ENCODE data around the gene SPRY1.

DNA sequence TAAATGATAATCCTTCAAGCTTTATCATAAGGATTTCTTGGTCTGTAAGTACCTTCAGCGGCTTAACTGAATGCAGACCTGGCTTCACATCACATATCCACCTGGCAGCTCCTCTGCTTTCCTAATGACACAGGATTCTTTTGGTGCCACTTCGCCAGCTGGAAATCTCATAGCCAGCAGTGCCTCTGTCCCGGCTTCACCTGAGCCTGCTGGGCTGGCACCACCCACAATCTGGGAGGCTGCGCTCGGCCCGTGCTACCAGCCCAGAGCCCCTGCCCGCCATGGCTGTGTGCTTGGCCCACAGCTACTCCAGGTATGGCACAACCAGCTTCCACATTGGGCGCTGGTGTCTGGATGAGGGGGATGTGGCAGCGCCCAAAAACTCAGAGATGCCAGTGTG is 37.4 kb downstream of the SPRY1 start:
- TF ChIP-seq, protein P1, sequence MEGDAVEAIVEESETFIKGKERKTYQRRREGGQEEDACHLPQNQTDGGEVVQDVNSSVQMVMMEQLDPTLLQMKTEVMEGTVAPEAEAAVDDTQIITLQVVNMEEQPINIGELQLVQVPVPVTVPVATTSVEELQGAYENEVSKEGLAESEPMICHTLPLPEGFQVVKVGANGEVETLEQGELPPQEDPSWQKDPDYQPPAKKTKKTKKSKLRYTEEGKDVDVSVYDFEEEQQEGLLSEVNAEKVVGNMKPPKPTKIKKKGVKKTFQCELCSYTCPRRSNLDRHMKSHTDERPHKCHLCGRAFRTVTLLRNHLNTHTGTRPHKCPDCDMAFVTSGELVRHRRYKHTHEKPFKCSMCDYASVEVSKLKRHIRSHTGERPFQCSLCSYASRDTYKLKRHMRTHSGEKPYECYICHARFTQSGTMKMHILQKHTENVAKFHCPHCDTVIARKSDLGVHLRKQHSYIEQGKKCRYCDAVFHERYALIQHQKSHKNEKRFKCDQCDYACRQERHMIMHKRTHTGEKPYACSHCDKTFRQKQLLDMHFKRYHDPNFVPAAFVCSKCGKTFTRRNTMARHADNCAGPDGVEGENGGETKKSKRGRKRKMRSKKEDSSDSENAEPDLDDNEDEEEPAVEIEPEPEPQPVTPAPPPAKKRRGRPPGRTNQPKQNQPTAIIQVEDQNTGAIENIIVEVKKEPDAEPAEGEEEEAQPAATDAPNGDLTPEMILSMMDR (IDR thresholded peaks at IDR 0.05 in 2 of 3, conservative IDR thresholded peaks at IDR 0.05 in 1 of 3; ENCODE audit: insufficient read depth in 2 of 3, low read depth in 1 of 3, low read length in 3 of 3) = no peak
- TF ChIP-seq FOXM1 (IDR thresholded peaks at IDR 0.05; ENCODE audit: low read depth) (no peak), FOXM1 (CRISPR knock-in tag; IDR thresholded peaks at IDR 0.05; ENCODE audit: low read depth) (no peak), MAZ (CRISPR knock-in tag; conservative IDR thresholded peaks at IDR 0.05 in 1 of 2, IDR thresholded peaks at IDR 0.05 in 1 of 2) (no peak), SIRT6 (IDR thresholded peaks at IDR 0.05; ENCODE audit: low read depth, low read length) (no peak), SP2 (IDR thresholded peaks at IDR 0.05; ENCODE audit: extremely low read depth, low read depth, low read length, poor library complexity, severe bottlenecking) (no peak), CAMTA2 (CRISPR knock-in tag; conservative IDR thresholded peaks at IDR 0.05) (no peak), FOXK2 (conservative IDR thresholded peaks at IDR 0.05 in 1 of 2, IDR thresholded peaks at IDR 0.05 in 1 of 2; ENCODE audit: low read depth in 2 of 2) (no peak)
- TF ChIP-seq, protein P2, sequence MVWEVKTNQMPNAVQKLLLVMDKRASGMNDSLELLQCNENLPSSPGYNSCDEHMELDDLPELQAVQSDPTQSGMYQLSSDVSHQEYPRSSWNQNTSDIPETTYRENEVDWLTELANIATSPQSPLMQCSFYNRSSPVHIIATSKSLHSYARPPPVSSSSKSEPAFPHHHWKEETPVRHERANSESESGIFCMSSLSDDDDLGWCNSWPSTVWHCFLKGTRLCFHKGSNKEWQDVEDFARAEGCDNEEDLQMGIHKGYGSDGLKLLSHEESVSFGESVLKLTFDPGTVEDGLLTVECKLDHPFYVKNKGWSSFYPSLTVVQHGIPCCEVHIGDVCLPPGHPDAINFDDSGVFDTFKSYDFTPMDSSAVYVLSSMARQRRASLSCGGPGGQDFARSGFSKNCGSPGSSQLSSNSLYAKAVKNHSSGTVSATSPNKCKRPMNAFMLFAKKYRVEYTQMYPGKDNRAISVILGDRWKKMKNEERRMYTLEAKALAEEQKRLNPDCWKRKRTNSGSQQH (CRISPR knock-in tag; IDR thresholded peaks at IDR 0.05) = no peak
- TF ChIP-seq, protein P3, sequence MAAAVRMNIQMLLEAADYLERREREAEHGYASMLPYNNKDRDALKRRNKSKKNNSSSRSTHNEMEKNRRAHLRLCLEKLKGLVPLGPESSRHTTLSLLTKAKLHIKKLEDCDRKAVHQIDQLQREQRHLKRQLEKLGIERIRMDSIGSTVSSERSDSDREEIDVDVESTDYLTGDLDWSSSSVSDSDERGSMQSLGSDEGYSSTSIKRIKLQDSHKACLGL (CRISPR knock-in tag; IDR thresholded peaks at IDR 0.05; ENCODE audit: borderline replicate concordance, poor library complexity, severe bottlenecking) = no peak
- TF ChIP-seq, protein P4, sequence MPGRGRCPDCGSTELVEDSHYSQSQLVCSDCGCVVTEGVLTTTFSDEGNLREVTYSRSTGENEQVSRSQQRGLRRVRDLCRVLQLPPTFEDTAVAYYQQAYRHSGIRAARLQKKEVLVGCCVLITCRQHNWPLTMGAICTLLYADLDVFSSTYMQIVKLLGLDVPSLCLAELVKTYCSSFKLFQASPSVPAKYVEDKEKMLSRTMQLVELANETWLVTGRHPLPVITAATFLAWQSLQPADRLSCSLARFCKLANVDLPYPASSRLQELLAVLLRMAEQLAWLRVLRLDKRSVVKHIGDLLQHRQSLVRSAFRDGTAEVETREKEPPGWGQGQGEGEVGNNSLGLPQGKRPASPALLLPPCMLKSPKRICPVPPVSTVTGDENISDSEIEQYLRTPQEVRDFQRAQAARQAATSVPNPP (IDR thresholded peaks at IDR 0.05; ENCODE audit: borderline replicate concordance, insufficient read depth, insufficient read length) = no peak

Data from K562 (cell line).